GM20000 (cell line): Measurements from ENCODE around the gene NOXRED1.
"Not testable (repeated sequence)": the region's sequence is repeated elsewhere in the genome, so short reads cannot be mapped to it uniquely, and the experiment has no call there.

Experiments
- DNase-seq: peaks from one replicate; pipeline ENCODE4 v3.0.0; 2012; ENCODE audit warnings: low spot score
- TF ChIP-seq, protein P1 (sequence below): IDR thresholded peaks from 2 replicates; pipeline ENCODE4 v1.5.1; 2012; ENCODE audit warnings: mild to moderate bottlenecking, control low read depth; ENCODE audit errors: extremely low read depth, missing control alignments

NOXRED1 gene

DNA sequence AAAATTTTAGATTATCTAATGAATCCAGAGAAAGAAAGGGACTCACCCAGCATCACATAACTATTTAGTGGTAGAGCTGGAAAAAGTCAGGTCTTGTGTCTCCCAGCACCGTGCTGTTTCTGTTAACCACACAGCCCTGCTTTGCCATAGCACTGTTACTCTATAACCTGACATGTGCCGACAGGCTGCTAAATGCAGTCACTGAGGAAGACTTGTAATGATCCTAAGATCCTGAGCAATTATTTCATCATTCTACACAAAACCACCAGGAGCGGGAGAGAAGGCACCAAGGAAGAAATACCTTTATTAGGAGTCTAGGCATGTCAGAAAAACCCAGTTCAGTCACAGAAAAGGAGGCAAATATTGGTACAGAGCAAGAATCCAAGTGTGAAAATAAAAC lies 3.1 kb upstream of the NOXRED1 start:
- TF ChIP-seq, protein P1, sequence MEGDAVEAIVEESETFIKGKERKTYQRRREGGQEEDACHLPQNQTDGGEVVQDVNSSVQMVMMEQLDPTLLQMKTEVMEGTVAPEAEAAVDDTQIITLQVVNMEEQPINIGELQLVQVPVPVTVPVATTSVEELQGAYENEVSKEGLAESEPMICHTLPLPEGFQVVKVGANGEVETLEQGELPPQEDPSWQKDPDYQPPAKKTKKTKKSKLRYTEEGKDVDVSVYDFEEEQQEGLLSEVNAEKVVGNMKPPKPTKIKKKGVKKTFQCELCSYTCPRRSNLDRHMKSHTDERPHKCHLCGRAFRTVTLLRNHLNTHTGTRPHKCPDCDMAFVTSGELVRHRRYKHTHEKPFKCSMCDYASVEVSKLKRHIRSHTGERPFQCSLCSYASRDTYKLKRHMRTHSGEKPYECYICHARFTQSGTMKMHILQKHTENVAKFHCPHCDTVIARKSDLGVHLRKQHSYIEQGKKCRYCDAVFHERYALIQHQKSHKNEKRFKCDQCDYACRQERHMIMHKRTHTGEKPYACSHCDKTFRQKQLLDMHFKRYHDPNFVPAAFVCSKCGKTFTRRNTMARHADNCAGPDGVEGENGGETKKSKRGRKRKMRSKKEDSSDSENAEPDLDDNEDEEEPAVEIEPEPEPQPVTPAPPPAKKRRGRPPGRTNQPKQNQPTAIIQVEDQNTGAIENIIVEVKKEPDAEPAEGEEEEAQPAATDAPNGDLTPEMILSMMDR = no peak
- DNase-seq = no peak

DNA sequence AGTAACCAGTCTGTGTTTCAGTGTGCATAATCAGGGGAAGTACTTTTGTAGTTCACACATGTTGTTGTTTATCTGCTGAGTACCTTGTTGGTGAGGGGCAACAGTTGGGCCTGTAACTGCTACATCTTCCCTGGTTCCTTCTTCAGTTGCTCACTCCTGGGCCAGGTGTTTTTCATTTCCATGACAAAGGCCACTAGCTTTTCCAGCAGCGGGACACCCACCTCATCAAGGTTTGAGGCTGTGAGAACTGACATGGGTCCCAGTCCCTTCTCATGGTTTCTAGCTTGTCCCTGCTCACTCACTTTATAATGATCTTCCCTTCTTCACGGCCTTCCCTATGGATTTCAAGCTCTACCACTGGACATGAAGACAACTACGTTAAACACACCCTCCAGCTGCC lies 1.5 kb upstream of the NOXRED1 start:
- no peak for DNase-seq
- TF ChIP-seq, protein P1 = no peak

DNA sequence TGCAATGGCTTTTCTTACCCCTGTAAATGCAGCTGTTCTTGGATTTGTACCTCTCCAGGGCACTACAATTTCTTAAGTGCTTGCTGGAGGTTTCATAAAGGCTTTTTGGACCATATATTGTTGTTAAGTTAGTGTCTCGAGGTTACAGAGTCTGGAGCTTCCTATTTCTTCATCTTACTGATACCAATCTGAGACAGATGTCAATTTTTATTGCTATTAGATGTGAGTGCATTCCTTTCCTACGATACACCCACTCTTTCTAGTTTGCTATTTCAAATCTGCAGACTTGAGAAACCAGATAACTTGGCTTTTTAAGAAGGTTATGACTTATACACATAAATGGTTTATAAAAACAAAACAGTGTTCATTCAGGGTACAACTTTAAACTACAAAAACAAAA lies 2.1 kb downstream of the NOXRED1 start:
- no peak for DNase-seq
- TF ChIP-seq, protein P1 = no peak

DNA sequence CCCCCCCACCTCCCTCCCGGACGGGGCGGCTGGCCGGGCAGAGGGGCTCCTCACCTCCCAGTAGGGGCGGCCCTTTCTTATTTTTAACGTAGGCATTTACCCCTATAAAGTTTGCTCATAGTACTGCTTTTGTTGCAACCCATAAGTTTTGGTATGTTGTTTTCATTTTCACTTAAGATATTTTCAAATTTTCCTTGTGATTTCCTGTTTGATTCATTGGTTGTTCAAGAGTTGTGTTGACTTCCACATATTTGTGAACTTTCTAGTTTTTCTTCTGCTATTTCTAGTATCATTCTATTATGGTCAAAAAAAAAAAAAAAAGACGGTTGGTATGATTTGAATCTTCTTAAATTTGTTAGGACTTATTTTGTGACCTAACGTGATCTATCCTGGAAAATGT lies 6.5 kb downstream of the NOXRED1 start:
- TF ChIP-seq, protein P1 = no peak
- no peak for DNase-seq

DNA sequence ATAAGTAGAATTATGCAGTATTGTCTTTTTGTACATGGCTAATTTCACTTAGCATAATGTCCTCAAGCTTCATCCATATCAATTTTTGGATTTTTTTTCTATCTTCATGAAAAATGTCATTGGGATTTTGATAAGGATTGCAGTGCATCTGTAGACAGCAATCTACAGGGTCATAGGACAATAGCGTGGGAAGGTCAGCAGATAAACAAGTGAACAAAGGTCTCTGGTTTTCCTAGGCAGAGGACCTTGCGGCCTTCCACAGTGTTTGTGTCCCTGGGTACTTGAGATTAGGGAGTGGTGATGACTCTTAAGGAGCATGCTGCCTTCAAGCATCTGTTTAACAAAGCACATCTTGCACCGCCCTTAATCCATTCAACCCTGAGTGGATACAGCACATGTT lies 7.2 kb downstream of the NOXRED1 start:
- DNase-seq = not testable (repeated sequence)

DNA sequence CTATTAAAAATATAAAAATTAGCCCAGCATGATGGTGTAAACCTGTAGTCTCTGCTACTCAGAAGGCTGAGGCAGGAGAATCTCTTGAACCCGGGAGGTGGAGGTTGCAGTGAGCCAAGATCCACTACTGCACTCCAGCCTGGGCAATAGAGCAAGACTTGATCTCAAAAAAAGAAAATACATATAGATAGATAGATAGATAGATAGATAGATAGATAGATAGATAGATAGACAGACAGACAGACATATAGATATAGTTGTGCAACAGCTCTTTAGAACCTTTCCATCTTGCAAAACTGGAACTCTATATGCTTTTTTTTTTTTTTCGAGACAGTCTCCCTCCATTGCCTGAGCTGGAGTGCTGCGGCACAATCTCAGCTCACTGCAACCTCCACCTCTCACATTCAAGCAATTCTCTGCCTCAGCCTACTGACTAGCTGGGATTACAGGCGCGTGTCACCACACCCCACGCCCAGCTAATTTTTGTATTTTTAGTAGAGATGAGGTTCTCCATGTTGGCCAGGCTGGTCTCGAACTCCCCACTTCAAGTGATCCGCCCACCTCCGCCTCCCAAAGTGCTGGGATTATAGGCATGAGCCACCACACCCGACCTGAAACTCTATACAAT lies 7.8 kb downstream of the NOXRED1 start:
- DNase-seq = not testable (repeated sequence)

DNA sequence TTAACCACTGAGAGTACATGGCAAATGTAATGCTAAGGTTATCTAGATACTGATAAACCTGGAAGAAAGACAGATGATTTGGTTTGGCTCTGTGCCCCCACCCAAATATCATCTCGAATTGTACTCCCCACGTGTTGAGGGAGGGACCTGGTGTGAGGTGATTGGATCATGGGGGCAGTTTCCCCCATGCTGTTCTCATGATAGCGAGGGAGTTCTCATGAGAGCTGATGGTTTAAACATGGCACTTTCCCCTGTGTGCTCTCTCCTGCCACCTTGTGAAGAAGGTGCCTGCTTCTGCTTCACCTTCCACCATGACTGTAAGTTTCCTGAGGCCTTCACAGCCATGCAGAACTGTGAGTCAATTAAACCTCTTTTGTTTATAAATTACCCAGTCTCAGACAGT lies 14.2 kb downstream of the NOXRED1 start:
- TF ChIP-seq, protein P1 = no peak

DNA sequence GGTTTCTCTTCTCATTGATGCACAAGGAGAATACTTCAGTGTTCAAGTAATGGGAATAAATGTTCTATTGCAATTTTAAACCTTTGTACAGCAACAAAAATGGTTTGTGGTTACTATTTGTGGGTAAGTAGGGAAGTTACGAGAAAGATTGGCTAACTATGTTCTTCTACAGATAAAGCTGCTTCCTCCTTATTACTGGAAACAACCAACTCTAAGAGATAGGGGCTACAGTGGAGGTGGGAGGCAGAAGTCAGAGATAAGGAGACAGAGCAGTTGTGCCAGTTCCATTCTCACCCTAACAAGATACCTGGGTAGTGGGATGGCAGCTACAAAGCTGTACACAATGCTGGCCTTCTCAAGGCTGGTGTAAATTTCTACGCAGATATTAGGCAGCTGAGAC lies 16.2 kb downstream of the NOXRED1 start:
- TF ChIP-seq, protein P1 = no peak
- no peak for DNase-seq

More for the DNA sequence above, 14.2 kb downstream of the NOXRED1 start:
- DNase-seq = no peak
